Measurements from ENCODE around the gene SERPINA5. TPM values are rescaled to one million over a fixed set of nuclear protein-coding genes. Genes with fewer than 3 reads are reported as not detected.

Gene SERPINA5
- total and polyA plus RNA-seq, 2 of the 13 experiments (the other 11 are each of a cell fraction or from before 2014, with no cell fraction given) = 449 to 498 TPM

DNA sequence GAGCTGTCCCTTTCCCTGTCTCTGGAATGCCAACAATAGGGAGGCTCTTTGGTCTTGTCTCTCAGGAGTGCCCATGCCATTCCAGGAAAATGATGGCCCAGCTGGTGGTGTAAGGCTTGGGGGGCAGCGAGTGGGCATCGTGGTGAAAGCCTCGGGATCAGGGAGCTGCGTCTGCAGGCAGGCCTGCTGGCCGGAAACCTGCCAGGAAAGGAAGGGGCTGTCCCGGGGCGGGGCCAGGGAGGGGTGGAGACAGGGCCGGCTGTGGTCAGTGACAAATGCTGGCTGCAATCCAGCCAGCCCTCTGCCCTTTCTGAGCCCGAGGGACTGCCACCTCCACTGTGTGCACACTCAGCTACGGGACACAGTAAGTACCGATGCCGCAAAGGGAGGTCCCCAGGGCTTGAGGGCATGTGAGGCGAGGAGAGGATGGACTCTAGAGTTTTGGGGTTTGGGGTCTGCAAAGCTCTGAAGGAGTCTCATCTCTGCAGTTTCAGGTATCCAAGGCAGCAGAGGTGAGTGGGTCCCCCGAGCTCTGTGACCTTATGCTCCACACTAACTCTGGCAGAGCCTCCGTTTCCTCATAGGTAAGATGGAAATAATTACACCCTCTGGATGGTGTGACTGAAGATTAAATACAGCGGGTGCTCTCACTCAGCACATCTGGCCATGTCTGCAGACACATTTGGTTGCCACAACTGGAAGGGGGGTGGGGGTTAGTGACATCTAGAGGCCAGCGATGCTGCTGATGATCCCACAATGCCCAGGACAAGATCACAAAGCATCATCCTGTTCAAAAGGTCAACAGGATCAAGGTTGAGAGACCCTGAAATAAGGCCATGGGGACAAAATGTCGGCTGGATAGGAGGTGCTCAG lies at the start of gene SERPINA5 (continued):
- TF ChIP-seq, protein P1, sequence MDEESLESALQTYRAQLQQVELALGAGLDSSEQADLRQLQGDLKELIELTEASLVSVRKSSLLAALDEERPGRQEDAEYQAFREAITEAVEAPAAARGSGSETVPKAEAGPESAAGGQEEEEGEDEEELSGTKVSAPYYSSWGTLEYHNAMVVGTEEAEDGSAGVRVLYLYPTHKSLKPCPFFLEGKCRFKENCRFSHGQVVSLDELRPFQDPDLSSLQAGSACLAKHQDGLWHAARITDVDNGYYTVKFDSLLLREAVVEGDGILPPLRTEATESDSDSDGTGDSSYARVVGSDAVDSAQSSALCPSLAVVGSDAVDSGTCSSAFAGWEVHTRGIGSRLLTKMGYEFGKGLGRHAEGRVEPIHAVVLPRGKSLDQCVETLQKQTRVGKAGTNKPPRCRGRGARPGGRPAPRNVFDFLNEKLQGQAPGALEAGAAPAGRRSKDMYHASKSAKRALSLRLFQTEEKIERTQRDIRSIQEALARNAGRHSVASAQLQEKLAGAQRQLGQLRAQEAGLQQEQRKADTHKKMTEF (CRISPR knock-in tag; IDR thresholded peaks at IDR 0.05) = peak; percentile 44; the same call in 1 of the 2 replicates
- no peak for TF ChIP-seq ZNF776 (CRISPR knock-in tag; IDR thresholded peaks at IDR 0.05)
- TF ChIP-seq ARNT (IDR thresholded peaks at IDR 0.05) = no peak
- TF ChIP-seq, protein P2, sequence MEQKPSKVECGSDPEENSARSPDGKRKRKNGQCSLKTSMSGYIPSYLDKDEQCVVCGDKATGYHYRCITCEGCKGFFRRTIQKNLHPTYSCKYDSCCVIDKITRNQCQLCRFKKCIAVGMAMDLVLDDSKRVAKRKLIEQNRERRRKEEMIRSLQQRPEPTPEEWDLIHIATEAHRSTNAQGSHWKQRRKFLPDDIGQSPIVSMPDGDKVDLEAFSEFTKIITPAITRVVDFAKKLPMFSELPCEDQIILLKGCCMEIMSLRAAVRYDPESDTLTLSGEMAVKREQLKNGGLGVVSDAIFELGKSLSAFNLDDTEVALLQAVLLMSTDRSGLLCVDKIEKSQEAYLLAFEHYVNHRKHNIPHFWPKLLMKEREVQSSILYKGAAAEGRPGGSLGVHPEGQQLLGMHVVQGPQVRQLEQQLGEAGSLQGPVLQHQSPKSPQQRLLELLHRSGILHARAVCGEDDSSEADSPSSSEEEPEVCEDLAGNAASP (CRISPR knock-in tag; IDR thresholded peaks at IDR 0.05; ENCODE audit: borderline replicate concordance) = no peak; the same call in 1 of the 2 replicates
- TF ChIP-seq ZNF558 (CRISPR knock-in tag; IDR thresholded peaks at IDR 0.05; ENCODE audit: borderline replicate concordance) = no peak
- TF ChIP-seq, protein P3, sequence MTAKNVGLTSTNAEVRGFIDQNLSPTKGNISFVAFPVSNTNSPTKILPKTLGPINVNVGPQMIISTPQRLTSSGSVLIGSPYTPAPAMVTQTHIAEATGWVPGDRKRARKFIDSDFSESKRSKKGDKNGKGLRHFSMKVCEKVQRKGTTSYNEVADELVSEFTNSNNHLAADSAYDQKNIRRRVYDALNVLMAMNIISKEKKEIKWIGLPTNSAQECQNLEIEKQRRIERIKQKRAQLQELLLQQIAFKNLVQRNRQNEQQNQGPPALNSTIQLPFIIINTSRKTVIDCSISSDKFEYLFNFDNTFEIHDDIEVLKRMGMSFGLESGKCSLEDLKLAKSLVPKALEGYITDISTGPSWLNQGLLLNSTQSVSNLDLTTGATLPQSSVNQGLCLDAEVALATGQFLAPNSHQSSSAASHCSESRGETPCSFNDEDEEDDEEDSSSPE (CRISPR knock-in tag; IDR thresholded peaks at IDR 0.05) = peak; percentile 10; the same call in 1 of the 2 replicates
- TF ChIP-seq, protein P4, sequence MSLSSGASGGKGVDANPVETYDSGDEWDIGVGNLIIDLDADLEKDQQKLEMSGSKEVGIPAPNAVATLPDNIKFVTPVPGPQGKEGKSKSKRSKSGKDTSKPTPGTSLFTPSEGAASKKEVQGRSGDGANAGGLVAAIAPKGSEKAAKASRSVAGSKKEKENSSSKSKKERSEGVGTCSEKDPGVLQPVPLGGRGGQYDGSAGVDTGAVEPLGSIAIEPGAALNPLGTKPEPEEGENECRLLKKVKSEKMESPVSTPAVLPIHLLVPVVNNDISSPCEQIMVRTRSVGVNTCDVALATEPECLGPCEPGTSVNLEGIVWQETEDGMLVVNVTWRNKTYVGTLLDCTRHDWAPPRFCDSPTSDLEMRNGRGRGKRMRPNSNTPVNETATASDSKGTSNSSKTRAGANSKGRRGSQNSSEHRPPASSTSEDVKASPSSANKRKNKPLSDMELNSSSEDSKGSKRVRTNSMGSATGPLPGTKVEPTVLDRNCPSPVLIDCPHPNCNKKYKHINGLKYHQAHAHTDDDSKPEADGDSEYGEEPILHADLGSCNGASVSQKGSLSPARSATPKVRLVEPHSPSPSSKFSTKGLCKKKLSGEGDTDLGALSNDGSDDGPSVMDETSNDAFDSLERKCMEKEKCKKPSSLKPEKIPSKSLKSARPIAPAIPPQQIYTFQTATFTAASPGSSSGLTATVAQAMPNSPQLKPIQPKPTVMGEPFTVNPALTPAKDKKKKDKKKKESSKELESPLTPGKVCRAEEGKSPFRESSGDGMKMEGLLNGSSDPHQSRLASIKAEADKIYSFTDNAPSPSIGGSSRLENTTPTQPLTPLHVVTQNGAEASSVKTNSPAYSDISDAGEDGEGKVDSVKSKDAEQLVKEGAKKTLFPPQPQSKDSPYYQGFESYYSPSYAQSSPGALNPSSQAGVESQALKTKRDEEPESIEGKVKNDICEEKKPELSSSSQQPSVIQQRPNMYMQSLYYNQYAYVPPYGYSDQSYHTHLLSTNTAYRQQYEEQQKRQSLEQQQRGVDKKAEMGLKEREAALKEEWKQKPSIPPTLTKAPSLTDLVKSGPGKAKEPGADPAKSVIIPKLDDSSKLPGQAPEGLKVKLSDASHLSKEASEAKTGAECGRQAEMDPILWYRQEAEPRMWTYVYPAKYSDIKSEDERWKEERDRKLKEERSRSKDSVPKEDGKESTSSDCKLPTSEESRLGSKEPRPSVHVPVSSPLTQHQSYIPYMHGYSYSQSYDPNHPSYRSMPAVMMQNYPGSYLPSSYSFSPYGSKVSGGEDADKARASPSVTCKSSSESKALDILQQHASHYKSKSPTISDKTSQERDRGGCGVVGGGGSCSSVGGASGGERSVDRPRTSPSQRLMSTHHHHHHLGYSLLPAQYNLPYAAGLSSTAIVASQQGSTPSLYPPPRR (CRISPR knock-in tag; IDR thresholded peaks at IDR 0.05; ENCODE audit: borderline replicate concordance) = peak; percentile 49
- 0 out of 2 replicates have a peak, but pooled peaks have one; percentile 80 for TF ChIP-seq ZNF138 (CRISPR knock-in tag; IDR thresholded peaks at IDR 0.05; ENCODE audit: low read depth)
- TF ChIP-seq ZSCAN12 (CRISPR knock-in tag; IDR thresholded peaks at IDR 0.05) = no peak
- TF ChIP-seq SNRNP70 (IDR thresholded peaks at IDR 0.05; ENCODE audit: low read depth, low read length) = no peak
- TF ChIP-seq, protein P5, sequence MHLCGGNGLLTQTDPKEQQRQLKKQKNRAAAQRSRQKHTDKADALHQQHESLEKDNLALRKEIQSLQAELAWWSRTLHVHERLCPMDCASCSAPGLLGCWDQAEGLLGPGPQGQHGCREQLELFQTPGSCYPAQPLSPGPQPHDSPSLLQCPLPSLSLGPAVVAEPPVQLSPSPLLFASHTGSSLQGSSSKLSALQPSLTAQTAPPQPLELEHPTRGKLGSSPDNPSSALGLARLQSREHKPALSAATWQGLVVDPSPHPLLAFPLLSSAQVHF (CRISPR knock-in tag; IDR thresholded peaks at IDR 0.05) = no peak
- TF ChIP-seq ZNF788 (CRISPR knock-in tag; IDR thresholded peaks at IDR 0.05; ENCODE audit: borderline replicate concordance) = peak; percentile 77; the same call in 1 of the 2 replicates
- no peak for TF ChIP-seq SRSF1 (optimal IDR thresholded peaks at IDR 0.05; ENCODE audit: low read depth, low read length)
- TF ChIP-seq ZNF720 (CRISPR knock-in tag; IDR thresholded peaks at IDR 0.05) = no peak
- TF ChIP-seq, protein P6, sequence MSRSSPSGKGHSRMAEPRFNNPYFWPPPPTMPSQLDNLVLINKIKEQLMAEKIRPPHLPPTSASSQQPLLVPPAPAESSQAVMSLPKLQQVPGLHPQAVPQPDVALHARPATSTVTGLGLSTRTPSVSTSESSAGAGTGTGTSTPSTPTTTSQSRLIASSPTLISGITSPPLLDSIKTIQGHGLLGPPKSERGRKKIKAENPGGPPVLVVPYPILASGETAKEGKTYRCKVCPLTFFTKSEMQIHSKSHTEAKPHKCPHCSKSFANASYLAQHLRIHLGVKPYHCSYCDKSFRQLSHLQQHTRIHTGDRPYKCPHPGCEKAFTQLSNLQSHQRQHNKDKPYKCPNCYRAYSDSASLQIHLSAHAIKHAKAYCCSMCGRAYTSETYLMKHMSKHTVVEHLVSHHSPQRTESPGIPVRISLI (CRISPR knock-in tag; IDR thresholded peaks at IDR 0.05; ENCODE audit: borderline replicate concordance) = no peak
- TF ChIP-seq GATAD1 (CRISPR knock-in tag; IDR thresholded peaks at IDR 0.05) = no peak; the same call in 1 of the 2 replicates
- TF ChIP-seq ZNF567 (CRISPR knock-in tag; IDR thresholded peaks at IDR 0.05; ENCODE audit: borderline replicate concordance) = no peak
